ENCODE measurements around the gene GSTM5. TPM values are rescaled to one million over a fixed set of nuclear protein-coding genes. Genes with fewer than 3 reads are reported as not detected.

The GSTM5 gene
- total RNA-seq, 1 experiment from 2014 or later: not detected

DNA sequence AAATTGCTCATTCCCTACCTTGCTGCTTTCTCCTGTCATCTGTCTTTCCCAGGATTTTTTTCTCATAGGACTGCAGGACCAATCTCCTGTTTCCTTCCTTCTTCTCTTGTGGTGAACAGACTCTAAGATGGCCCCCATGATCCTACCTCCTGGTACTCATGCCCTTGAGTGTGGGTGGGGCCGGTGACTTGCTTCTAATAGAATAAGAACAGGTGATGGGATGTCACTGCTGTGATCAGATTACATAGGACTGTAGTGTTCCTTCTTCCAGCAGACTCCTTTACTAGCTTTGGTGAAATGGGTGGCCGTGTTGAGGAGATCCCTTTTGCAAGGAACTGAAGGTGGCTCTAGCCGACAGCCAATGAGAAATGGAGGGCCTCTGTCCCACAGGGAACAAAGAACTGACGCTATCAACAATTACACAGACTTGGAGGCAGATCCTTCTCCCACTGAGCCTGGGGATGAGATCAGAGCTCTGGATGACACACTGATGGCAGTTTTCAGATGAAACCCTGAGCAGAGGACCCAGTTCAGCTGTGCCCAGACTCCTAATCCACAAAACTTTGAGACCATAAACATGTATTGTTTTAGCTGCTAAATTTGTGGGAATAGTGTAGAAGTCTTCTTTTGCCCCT lies 21.3 kb downstream of the GSTM5 start:
- Histone ChIP-seq H3K9me3 (ENCODE audit: control insufficient read depth, low read depth, low read length) (no peaks in the 10 kb centered on the region), H3K79me2 (ENCODE audit: insufficient read depth, low read length) (no peaks in the 10 kb centered on the region)

More for the DNA sequence above, 21.3 kb downstream of the GSTM5 start:
- no peak overlapping the region for H3K4me3 Mint-ChIP-seq
- TF ChIP-seq, protein P1, sequence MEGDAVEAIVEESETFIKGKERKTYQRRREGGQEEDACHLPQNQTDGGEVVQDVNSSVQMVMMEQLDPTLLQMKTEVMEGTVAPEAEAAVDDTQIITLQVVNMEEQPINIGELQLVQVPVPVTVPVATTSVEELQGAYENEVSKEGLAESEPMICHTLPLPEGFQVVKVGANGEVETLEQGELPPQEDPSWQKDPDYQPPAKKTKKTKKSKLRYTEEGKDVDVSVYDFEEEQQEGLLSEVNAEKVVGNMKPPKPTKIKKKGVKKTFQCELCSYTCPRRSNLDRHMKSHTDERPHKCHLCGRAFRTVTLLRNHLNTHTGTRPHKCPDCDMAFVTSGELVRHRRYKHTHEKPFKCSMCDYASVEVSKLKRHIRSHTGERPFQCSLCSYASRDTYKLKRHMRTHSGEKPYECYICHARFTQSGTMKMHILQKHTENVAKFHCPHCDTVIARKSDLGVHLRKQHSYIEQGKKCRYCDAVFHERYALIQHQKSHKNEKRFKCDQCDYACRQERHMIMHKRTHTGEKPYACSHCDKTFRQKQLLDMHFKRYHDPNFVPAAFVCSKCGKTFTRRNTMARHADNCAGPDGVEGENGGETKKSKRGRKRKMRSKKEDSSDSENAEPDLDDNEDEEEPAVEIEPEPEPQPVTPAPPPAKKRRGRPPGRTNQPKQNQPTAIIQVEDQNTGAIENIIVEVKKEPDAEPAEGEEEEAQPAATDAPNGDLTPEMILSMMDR (conservative IDR thresholded peaks at IDR 0.05): no peak
- no peak overlapping the region for H2BK15ac ChIP-seq (ENCODE audit: low read depth, low read length)
- H3K14ac ChIP-seq (ENCODE audit: insufficient read depth, low read length): no peak overlapping the region
- H3K4me2 ChIP-seq (ENCODE audit: insufficient read depth, insufficient read length, low read length): no peak overlapping the region
- H2AK5ac ChIP-seq (ENCODE audit: insufficient read length, low read length): no peak overlapping the region
- no peak overlapping the region for H2BK5ac ChIP-seq (ENCODE audit: insufficient read length, low read length)
- H3K56ac ChIP-seq (ENCODE audit: insufficient read length, low read depth, low read length): no peak overlapping the region
- no peak overlapping the region for H4K5ac ChIP-seq (ENCODE audit: insufficient read length, low read depth, low read length)
- peaks cover 0 to 3% of the 10 kb centered on the region in 2 experiments; a peak in 1 of 5 replicates for H3K9me3 Mint-ChIP-seq
- no peak overlapping the region for H4K8ac ChIP-seq (replicated peaks; ENCODE audit: insufficient read length, low read depth, low read length)
- H3K18ac ChIP-seq (ENCODE audit: insufficient read length, low read depth, low read length): no peak overlapping the region
- H2AFZ ChIP-seq (ENCODE audit: low read length): no peak overlapping the region
- H2BK20ac ChIP-seq (ENCODE audit: low read depth, low read length, poor library complexity, severe bottlenecking): no peak overlapping the region
- H3T11ph ChIP-seq (ENCODE audit: low read length): no peak overlapping the region
- H3K9ac ChIP-seq (ENCODE audit: extremely low read depth, insufficient read length, low read length): no peak overlapping the region
- no peak overlapping the region for H3K27ac Mint-ChIP-seq
- H3K23ac ChIP-seq (ENCODE audit: insufficient read length, low read depth, low read length): no peak overlapping the region
- no CpG with 5 or more reads among the region's 4 CpGs for WGBS (ENCODE audit: extremely low coverage, insufficient read length, low lambda C conversion rate)
- H3K79me1 ChIP-seq (ENCODE audit: insufficient read depth, low read depth, low read length, poor library complexity, severe bottlenecking): no peaks in the 10 kb centered on the region
- H3K4ac ChIP-seq (ENCODE audit: low read depth, low read length): no peak overlapping the region
- no peak overlapping the region for H2BK12ac ChIP-seq (ENCODE audit: insufficient read length, low read depth, low read length)
- no peaks in the 10 kb centered on the region for H3K4me1 ChIP-seq (ENCODE audit: insufficient read depth, low read length)
- H3K36me3 Mint-ChIP-seq (ENCODE audit: insufficient read depth in 1 of 3, low read depth in 3 of 3): peaks cover 0 to 18% (median 0%) of the 10 kb centered on the region in 3 experiments; a peak in 3 of 7 replicates
- no peak overlapping the region for H2BK120ac ChIP-seq (ENCODE audit: low read depth, low read length, poor library complexity, severe bottlenecking)
- H3K27me3 Mint-ChIP-seq (ENCODE audit: low read depth): peaks cover 35% of the 10 kb centered on the region
- no peak overlapping the region for H3K27ac ChIP-seq (ENCODE audit: insufficient read length, low read depth, low read length)
- H4K20me1 ChIP-seq (ENCODE audit: control insufficient read depth, insufficient read depth, insufficient read length): no peaks in the 10 kb centered on the region
- no peak for DNase-seq
- H4K91ac ChIP-seq (ENCODE audit: insufficient read length, low read depth, low read length): no peak overlapping the region
- H3K23me2 ChIP-seq (ENCODE audit: insufficient read length, low read depth, low read length, poor library complexity, severe bottlenecking): no peaks in the 10 kb centered on the region
- no peaks in the 10 kb centered on the region for H3K27me3 ChIP-seq (ENCODE audit: insufficient read depth, low read length)
- peaks cover 2 to 14% of the 10 kb centered on the region in 2 experiments; a peak in 3 of 4 replicates for H3K4me1 Mint-ChIP-seq

All from H9 (cell line).